Ectodermal cell (in vitro differentiated cells): ENCODE measurements around the gene FLVCR2.
A peak's percentile ranks its signal among the peaks of the same experiment; 100 is the strongest.

Source experiments
- H3K27ac ChIP-seq: 2 replicates; pipeline ENCODE4 v1.7.0; 2013; ENCODE audit warnings: mild to moderate bottlenecking, low read depth, low read length; ENCODE audit not compliant: insufficient read depth, poor library complexity, severe bottlenecking
- H3K27me3 ChIP-seq: 2 replicates; pipeline ENCODE4 v1.7.0; 2013; ENCODE audit warnings: mild to moderate bottlenecking, low read length; ENCODE audit not compliant: insufficient read depth, control insufficient read depth, poor library complexity, severe bottlenecking
- H3K36me3 ChIP-seq: one replicate; pipeline ENCODE4 v1.7.0; 2013; ENCODE audit warnings: low read length; ENCODE audit not compliant: control insufficient read depth, insufficient read depth
- H3K4me1 ChIP-seq: one replicate; pipeline ENCODE4 v1.7.0; 2013; ENCODE audit warnings: low read length; ENCODE audit not compliant: control insufficient read depth, insufficient read depth
- H3K4me3 ChIP-seq: 2 replicates; pipeline ENCODE4 v1.7.0; 2013; ENCODE audit warnings: low read depth, low read length, control low read depth; ENCODE audit not compliant: insufficient read depth
- H3K9me3 ChIP-seq: 2 replicates; pipeline ENCODE4 v1.7.0; 2013; ENCODE audit warnings: mild to moderate bottlenecking, low read length, moderate library complexity; ENCODE audit not compliant: control insufficient read depth
- WGBS, 2 experiments: methylation state at CpG; one replicate each; pipeline ENCODE4 v1.1.7; 2013; ENCODE audit warnings: missing lambda C conversion rate in 2 of 2; 5-methylcytosine and 5-hydroxymethylcytosine counted together

The FLVCR2 gene

GRCh38 chr14:75566321-75566720, 12.1 kb upstream of the FLVCR2 start:
- Histone ChIP-seq H3K36me3 (no peaks in the 10 kb centered on the region), H3K9me3 (no peaks in the 10 kb centered on the region), H3K27me3 (no peaks in the 10 kb centered on the region), H3K27ac (no peak overlapping the region), H3K4me1 (no peaks in the 10 kb centered on the region), H3K4me3 (no peak overlapping the region)
- 93 to 94% methylated on average over 4 of the region's 4 CpGs for WGBS, 2 experiments

- no peaks in the 10 kb centered on the region for H3K36me3 ChIP-seq
- 88 to 89% methylated on average over 8 of the region's 8 CpGs for WGBS, 2 experiments
- no peaks in the 10 kb centered on the region for H3K27me3 ChIP-seq
- H3K27ac ChIP-seq: no peak overlapping the region
- no peak overlapping the region for H3K4me3 ChIP-seq
- no peaks in the 10 kb centered on the region for H3K9me3 ChIP-seq
- H3K4me1 ChIP-seq: no peaks in the 10 kb centered on the region
These were observed 11.7 kb upstream of the FLVCR2 start for GRCh38 chr14:75566752-75567151.

GRCh38 chr14:75568140-75568539, 10.3 kb upstream of the FLVCR2 start:
- Histone ChIP-seq H3K9me3 (no peaks in the 10 kb centered on the region), H3K36me3 (no peaks in the 10 kb centered on the region), H3K27me3 (no peaks in the 10 kb centered on the region), H3K4me1 (no peaks in the 10 kb centered on the region), H3K4me3 (no peak overlapping the region), H3K27ac (no peak overlapping the region)
- WGBS, 2 experiments: 90 to 92% methylated on average over 7 of the region's 7 CpGs

- Histone ChIP-seq H3K36me3 (no peaks in the 10 kb centered on the region), H3K27me3 (no peaks in the 10 kb centered on the region), H3K27ac (no peak overlapping the region), H3K4me1 (no peaks in the 10 kb centered on the region), H3K4me3 (no peak overlapping the region), H3K9me3 (no peaks in the 10 kb centered on the region)
- WGBS, 2 experiments: 90 to 91% methylated on average over 6 of the region's 6 CpGs
These were observed 9.6 kb upstream of the FLVCR2 start for GRCh38 chr14:75568791-75569190.

GRCh38 chr14:75570797-75571196, 7.6 kb upstream of the FLVCR2 start:
- Histone ChIP-seq H3K4me1 (no peaks in the 10 kb centered on the region), H3K36me3 (no peaks in the 10 kb centered on the region), H3K27me3 (no peaks in the 10 kb centered on the region), H3K27ac (no peak overlapping the region), H3K9me3 (no peaks in the 10 kb centered on the region), H3K4me3 (no peak overlapping the region)
- 77 to 84% methylated on average over 2 of the region's 2 CpGs for WGBS, 2 experiments

GRCh38 chr14:75572104-75572503, 6.3 kb upstream of the FLVCR2 start:
- 90 to 93% methylated on average over 6 of the region's 6 CpGs for WGBS, 2 experiments
- Histone ChIP-seq H3K27ac (no peak overlapping the region), H3K9me3 (no peaks in the 10 kb centered on the region), H3K36me3 (no peaks in the 10 kb centered on the region), H3K27me3 (no peaks in the 10 kb centered on the region), H3K4me3 (no peak overlapping the region), H3K4me1 (no peaks in the 10 kb centered on the region)

- no peak overlapping the region for H3K4me3 ChIP-seq
- 83 to 85% methylated on average over 3 of the region's 3 CpGs for WGBS, 2 experiments
- peaks cover 12% of the 10 kb centered on the region for H3K4me1 ChIP-seq
- H3K27ac ChIP-seq: no peak overlapping the region
- H3K27me3 ChIP-seq: no peaks in the 10 kb centered on the region
- no peaks in the 10 kb centered on the region for H3K9me3 ChIP-seq
- H3K36me3 ChIP-seq: no peaks in the 10 kb centered on the region
These were observed 1.3 kb upstream of the FLVCR2 start for GRCh38 chr14:75577090-75577489.

- peak overlapping the region; percentile 94 for H3K27ac ChIP-seq
- peak overlapping the region; percentile 55 for H3K4me3 ChIP-seq
- no peaks in the 10 kb centered on the region for H3K9me3 ChIP-seq
- 0 to 1% methylated on average over 16 of the region's 16 CpGs for WGBS, 2 experiments
- peaks cover 12% of the 10 kb centered on the region for H3K4me1 ChIP-seq
- H3K27me3 ChIP-seq: no peaks in the 10 kb centered on the region
- no peaks in the 10 kb centered on the region for H3K36me3 ChIP-seq
These were observed 705 bp upstream of the FLVCR2 start for GRCh38 chr14:75577729-75578101.

GRCh38 chr14:75578786-75579337, 442 bp downstream of the FLVCR2 start:
- peak overlapping the region; percentile 55 for H3K4me3 ChIP-seq
- no peaks in the 10 kb centered on the region for H3K27me3 ChIP-seq
- no peaks in the 10 kb centered on the region for H3K36me3 ChIP-seq
- no peak overlapping the region for H3K27ac ChIP-seq
- peaks cover 12% of the 10 kb centered on the region for H3K4me1 ChIP-seq
- 75% methylated on average over 21 of the region's 21 CpGs for WGBS, 2 experiments
- no peaks in the 10 kb centered on the region for H3K9me3 ChIP-seq

- no peaks in the 10 kb centered on the region for H3K36me3 ChIP-seq
- H3K27me3 ChIP-seq: no peaks in the 10 kb centered on the region
- no peaks in the 10 kb centered on the region for H3K9me3 ChIP-seq
- no peak overlapping the region for H3K27ac ChIP-seq
- peaks cover 12% of the 10 kb centered on the region for H3K4me1 ChIP-seq
- whole genome bisulfite sequencing, 2 experiments: 94 to 95% methylated on average over 13 of the region's 13 CpGs
- peak overlapping the region; percentile 55 for H3K4me3 ChIP-seq
These were observed 981 bp downstream of the FLVCR2 start for GRCh38 chr14:75579338-75579864.

- H3K36me3 ChIP-seq: no peaks in the 10 kb centered on the region
- no peaks in the 10 kb centered on the region for H3K9me3 ChIP-seq
- peak overlapping the region; percentile 55 for H3K4me3 ChIP-seq
- 96 to 97% methylated on average over 3 of the region's 3 CpGs for WGBS, 2 experiments
- H3K27me3 ChIP-seq: no peaks in the 10 kb centered on the region
- H3K27ac ChIP-seq: no peak overlapping the region
- H3K4me1 ChIP-seq: peaks cover 12% of the 10 kb centered on the region
These were observed 1.5 kb downstream of the FLVCR2 start for GRCh38 chr14:75579882-75580281.
